HCT116 (cell line): ENCODE data around the gene CTIF. TPM values are rescaled to one million over a fixed set of nuclear protein-coding genes. Genes with fewer than 3 reads are reported as not detected.

Source experiments
- ATAC-seq: fragments of 200-7000 bp; cut with Tn5 transposase; 2 replicates; pipeline ENCODE4 v1.9.1; 2020; ENCODE audit warnings: mild to moderate bottlenecking, moderate library complexity
- BruUV-seq: library from RNA; stranded (reverse); fragments of 400-500 nt; replicated peaks from 2 replicates; lab custom pipeline; 2021; lab: Mats Ljungman, UMichigan
- CTCF ChIA-PET: fragments of 300-600 bp; sonication (Branson Sonifier 250); formaldehyde crosslinking; loops from one replicate; lab custom pipeline; 2021; ENCODE audit warnings: antibody characterized with exemption; lab: Charles Lee
- POLR2A ChIA-PET: fragments of 300-600, 350-600 bp; sonication (Branson Sonifier 250); formaldehyde crosslinking; loops from one replicate; lab custom pipeline; 2021; ENCODE audit warnings: antibody characterized with exemption; lab: Charles Lee
- RAD21 ChIA-PET, 2 experiments: fragments of 300-600 bp; sonication (Branson Sonifier 250); formaldehyde crosslinking; loops; one replicate each; lab custom pipeline; 2023; ENCODE audit warnings: low total read pairs in 2 of 2; ENCODE audit not compliant: uncharacterized antibody in 2 of 2, unreplicated experiment in 2 of 2, low non-redundant PET in 1 of 2; lab: Charles Lee
- DNase-seq: peaks from one replicate; pipeline ENCODE4 v3.0.0-alpha.2; 2010; ENCODE audit warnings: low read depth, low spot score
- H2AFZ ChIP-seq: fragments of 200-600 bp; shearing (Covaris generic), sonication (generic); 2 replicates; pipeline ENCODE4 v1.6.1; 2017; ENCODE audit warnings: low read depth, mixed run types, mixed read lengths, antibody characterized with exemption, low read length; ENCODE audit not compliant: poor library complexity, severe bottlenecking
- H3K27ac ChIP-seq: 2 replicates; pipeline ENCODE4 v1.5.1; 2012; ENCODE audit warnings: low read depth, low read length
- H3K27me3 ChIP-seq: fragments of 200-600 bp; sonication (generic); 2 replicates; pipeline ENCODE4 v1.6.1; 2016; ENCODE audit warnings: mixed run types, low read length, mixed read lengths; ENCODE audit not compliant: insufficient read depth
- H3K36me3 ChIP-seq, 2 experiments: fragments of 200-500 bp in 1 of 2; fragments of 200-600 bp in 1 of 2; sonication (Bioruptor generic) in 1 of 2; sonication (generic) in 1 of 2; 2 replicates each; pipeline versions ENCODE4 v1.5.1 to v1.6.1; 2014 to 2016; ENCODE audit warnings: low read length in 2 of 2, inconsistent platforms in 1 of 2, mixed read lengths in 1 of 2, mixed run types in 1 of 2; ENCODE audit not compliant: insufficient read depth in 2 of 2, control insufficient read depth in 1 of 2
- H3K4me1 ChIP-seq, 2 experiments: fragments of 200-600 bp in 1 of 2; sonication (generic) in 1 of 2; 2 replicates each; pipeline versions ENCODE4 v1.5.1 to v1.6.1; 2012 to 2017; ENCODE audit warnings: low read length in 2 of 2, inconsistent platforms in 1 of 2, mild to moderate bottlenecking in 1 of 2, mixed read lengths in 1 of 2, mixed run types in 1 of 2, moderate library complexity in 1 of 2; ENCODE audit not compliant: insufficient read depth in 2 of 2, control insufficient read depth in 1 of 2
- H3K4me2 ChIP-seq: fragments of 200-600 bp; sonication (generic); 2 replicates; pipeline ENCODE4 v1.6.1; 2017; ENCODE audit warnings: mixed run types, low read length, mixed read lengths
- H3K4me3 ChIP-seq, 2 experiments: fragments of 200-600 bp in 1 of 2; sonication (generic) in 1 of 2; replicated peaks in 1 of 2; 2 replicates each; pipeline ENCODE4 v1.5.1; 2011 to 2016; ENCODE audit warnings: low read length in 2 of 2, control low read depth in 1 of 2, low read depth in 1 of 2, mild to moderate bottlenecking in 1 of 2, mixed read lengths in 1 of 2, mixed run types in 1 of 2
- H3K79me2 ChIP-seq: fragments of 200-600 bp; sonication (generic); 2 replicates; pipeline ENCODE4 v1.6.1; 2017; ENCODE audit warnings: mild to moderate bottlenecking, mixed run types, low read length, moderate library complexity, mixed read lengths; ENCODE audit not compliant: insufficient read depth
- H3K9ac ChIP-seq: fragments of 200-600 bp; sonication (generic); 2 replicates; pipeline ENCODE4 v1.6.1; 2016; ENCODE audit warnings: low read length, mixed read lengths
- H3K9me2 ChIP-seq: fragments of 200-600 bp; sonication (generic), shearing (Covaris generic); 2 replicates; pipeline ENCODE4 v1.6.1; 2017; ENCODE audit warnings: mixed run types, mild to moderate bottlenecking, moderate library complexity; ENCODE audit not compliant: insufficient read depth
- H3K9me3 ChIP-seq, 2 experiments: fragments of 200-500 bp in 1 of 2; fragments of 200-600 bp in 1 of 2; sonication (Bioruptor generic) in 1 of 2; sonication (generic) in 1 of 2; 2 replicates each; pipeline ENCODE4 v1.6.1; 2014 to 2017; ENCODE audit warnings: low read length in 2 of 2, mixed read lengths in 2 of 2, inconsistent platforms in 1 of 2, low read depth in 1 of 2, mild to moderate bottlenecking in 1 of 2, mixed run types in 1 of 2, moderate library complexity in 1 of 2; ENCODE audit not compliant: control insufficient read depth in 1 of 2, insufficient read depth in 1 of 2
- H4K20me1 ChIP-seq: fragments of 200-600 bp; sonication (generic), shearing (Covaris generic); 2 replicates; pipeline ENCODE4 v1.6.1; 2017; ENCODE audit warnings: mixed run types, mild to moderate bottlenecking, moderate library complexity; ENCODE audit not compliant: insufficient read depth
- CEBPB ChIP-seq: IDR thresholded peaks from 2 replicates; pipeline ENCODE4 v1.6.1; 2012; ENCODE audit warnings: low read depth
- ELF1 ChIP-seq: IDR thresholded peaks from 2 replicates; pipeline ENCODE4 v1.6.1; 2012; ENCODE audit warnings: low read depth, borderline replicate concordance
- EZH2 ChIP-seq: fragments of 200-600 bp; sonication (generic); IDR thresholded peaks from 2 replicates; pipeline ENCODE4 v1.6.1; 2017; ENCODE audit warnings: antibody characterized with exemption, mixed run types
- EZH2phosphoT487 ChIP-seq: fragments of 200-600 bp; IDR thresholded peaks from 2 replicates; pipeline ENCODE4 v1.6.1; 2018; ENCODE audit warnings: antibody characterized with exemption, borderline replicate concordance
- FOSL1 ChIP-seq: IDR thresholded peaks from 2 replicates; pipeline ENCODE4 v1.6.1; 2012; ENCODE audit warnings: low read depth
- JUND ChIP-seq: IDR thresholded peaks from 2 replicates; pipeline ENCODE4 v1.6.1; 2012
- POLR2A ChIP-seq: IDR thresholded peaks from 2 replicates; pipeline ENCODE4 v1.7.0; 2011; ENCODE audit warnings: borderline replicate concordance; ENCODE audit not compliant: insufficient read depth, insufficient read length; ENCODE audit errors: extremely low read depth
- RAD21 ChIP-seq: IDR thresholded peaks from 2 replicates; pipeline ENCODE4 v1.6.1; 2012; ENCODE audit warnings: low read depth, mild to moderate bottlenecking
- SRF ChIP-seq: IDR thresholded peaks from 2 replicates; pipeline ENCODE4 v1.6.1; 2012; ENCODE audit warnings: low read depth
- TCF7L2 ChIP-seq: IDR thresholded peaks from 2 replicates; pipeline ENCODE4 v1.7.0; 2011; ENCODE audit warnings: borderline replicate concordance, inconsistent platforms; ENCODE audit not compliant: insufficient read depth, insufficient read length; ENCODE audit errors: extremely low read depth
- YY1 ChIP-seq: IDR thresholded peaks from 2 replicates; pipeline ENCODE4 v1.6.1; 2011; ENCODE audit warnings: low read length, low read depth, moderate library complexity, mild to moderate bottlenecking; ENCODE audit not compliant: insufficient replicate concordance; ENCODE audit errors: extremely low read depth
- ZFX ChIP-seq: fragments of 450-650 bp; IDR thresholded peaks from 2 replicates; pipeline ENCODE4 v1.6.1; 2017
- ZNF274 ChIP-seq: fragments of 200-500 bp; sonication (Bioruptor generic); IDR thresholded peaks from 2 replicates; pipeline ENCODE4 v1.6.1; 2014; ENCODE audit warnings: mild to moderate bottlenecking, low read depth, low read length, inconsistent platforms
- intact Hi-C: fragments of 100-400 bp; cut with micrococcal nuclease; formaldehyde crosslinking; loops from 2 replicates; pipeline ENCODE4 v1.10.0; 2022
- total RNA-seq: library from RNA; stranded (reverse); gene quantifications from one replicate; pipeline ENCODE4 v1.2.1, GENCODE V29; 2021; ENCODE audit not compliant: unreplicated experiment
- TF ChIP-seq, protein P1 (sequence below): IDR thresholded peaks from 2 replicates; pipeline ENCODE4 v1.6.1; 2011; ENCODE audit warnings: mild to moderate bottlenecking, low read length, moderate library complexity; ENCODE audit not compliant: insufficient replicate concordance; ENCODE audit errors: extremely low read depth
- TF ChIP-seq, protein P2 (sequence below): IDR thresholded peaks from 2 replicates; pipeline ENCODE4 v1.6.1; 2012; ENCODE audit warnings: low read depth
- TF ChIP-seq, protein P3 (sequence below): IDR thresholded peaks from 2 replicates; pipeline ENCODE4 v1.6.1; 2012

Gene CTIF
- total RNA-seq, 1 experiment from 2014 or later = 19.7 TPM

DNA sequence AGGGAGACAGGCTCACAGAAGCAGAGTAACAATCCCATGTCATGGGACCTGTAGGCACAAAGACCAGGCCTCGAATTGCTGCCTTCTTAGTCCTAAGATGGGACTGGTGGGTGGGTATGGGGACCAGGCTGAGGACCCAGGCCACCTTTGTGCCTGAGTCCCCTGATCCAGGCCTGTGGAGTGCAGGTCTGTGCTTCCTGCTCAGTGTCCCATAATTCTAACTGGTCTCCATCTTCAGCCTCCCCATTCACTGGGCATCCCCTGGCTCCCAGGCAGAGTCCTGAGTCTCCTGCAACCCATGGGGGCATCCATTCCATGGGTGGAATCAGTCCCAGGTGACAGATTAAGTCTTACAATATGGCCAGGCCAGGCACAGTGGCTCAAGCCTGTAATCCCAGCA, 328.0 kb downstream of the CTIF start (continued):
- TF ChIP-seq, protein P1, sequence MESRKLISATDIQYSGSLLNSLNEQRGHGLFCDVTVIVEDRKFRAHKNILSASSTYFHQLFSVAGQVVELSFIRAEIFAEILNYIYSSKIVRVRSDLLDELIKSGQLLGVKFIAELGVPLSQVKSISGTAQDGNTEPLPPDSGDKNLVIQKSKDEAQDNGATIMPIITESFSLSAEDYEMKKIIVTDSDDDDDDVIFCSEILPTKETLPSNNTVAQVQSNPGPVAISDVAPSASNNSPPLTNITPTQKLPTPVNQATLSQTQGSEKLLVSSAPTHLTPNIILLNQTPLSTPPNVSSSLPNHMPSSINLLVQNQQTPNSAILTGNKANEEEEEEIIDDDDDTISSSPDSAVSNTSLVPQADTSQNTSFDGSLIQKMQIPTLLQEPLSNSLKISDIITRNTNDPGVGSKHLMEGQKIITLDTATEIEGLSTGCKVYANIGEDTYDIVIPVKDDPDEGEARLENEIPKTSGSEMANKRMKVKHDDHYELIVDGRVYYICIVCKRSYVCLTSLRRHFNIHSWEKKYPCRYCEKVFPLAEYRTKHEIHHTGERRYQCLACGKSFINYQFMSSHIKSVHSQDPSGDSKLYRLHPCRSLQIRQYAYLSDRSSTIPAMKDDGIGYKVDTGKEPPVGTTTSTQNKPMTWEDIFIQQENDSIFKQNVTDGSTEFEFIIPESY = no peak
- TF ChIP-seq EZH2 = no peak

DNA sequence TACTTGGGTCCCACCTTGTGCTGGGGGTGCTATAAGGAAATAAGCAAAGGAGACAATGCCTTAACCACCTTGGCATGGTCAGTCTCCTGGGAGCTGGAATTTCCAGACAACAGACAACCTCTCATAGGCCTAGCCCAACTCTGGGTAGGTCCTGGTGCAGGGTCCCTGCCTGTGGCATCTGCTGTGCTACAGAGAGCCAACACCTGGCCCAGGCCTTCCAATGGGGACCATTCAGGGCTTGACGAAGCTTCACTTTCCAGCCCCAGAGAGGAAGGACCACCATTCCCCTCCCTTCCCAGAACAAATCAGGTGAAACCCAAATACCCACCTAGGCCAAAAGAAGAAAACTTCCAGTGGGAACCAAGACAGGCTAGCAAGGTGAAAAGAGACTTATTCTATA, 329.1 kb downstream of the CTIF start:
- no peak overlapping the region for H3K9ac ChIP-seq
- no peak for ATAC-seq
- H3K27me3 ChIP-seq = peaks cover 10% of the 10 kb centered on the region; the same call in 1 of the 2 replicates
- no peak overlapping the region for H3K4me2 ChIP-seq
- CTCF ChIA-PET = no interaction called here
- H4K20me1 ChIP-seq = no peaks in the 10 kb centered on the region
- intact Hi-C loops = no loop called here
- no peak overlapping the region for H3K27ac ChIP-seq
- no peaks in the 10 kb centered on the region for H3K9me2 ChIP-seq
- RAD21 ChIA-PET = no interaction called here
- H3K79me2 ChIP-seq = no peaks in the 10 kb centered on the region
- TF ChIP-seq RAD21 (no peak), EZH2phosphoT487 (no peak), JUND (no peak), FOSL1 (no peak), YY1 (no peak), EZH2 (no peak), ZFX (no peak), ZNF274 (no peak), SRF (no peak), CEBPB (no peak), ELF1 (no peak), POLR2A (no peak), TCF7L2 (no peak)
- TF ChIP-seq, protein P2, sequence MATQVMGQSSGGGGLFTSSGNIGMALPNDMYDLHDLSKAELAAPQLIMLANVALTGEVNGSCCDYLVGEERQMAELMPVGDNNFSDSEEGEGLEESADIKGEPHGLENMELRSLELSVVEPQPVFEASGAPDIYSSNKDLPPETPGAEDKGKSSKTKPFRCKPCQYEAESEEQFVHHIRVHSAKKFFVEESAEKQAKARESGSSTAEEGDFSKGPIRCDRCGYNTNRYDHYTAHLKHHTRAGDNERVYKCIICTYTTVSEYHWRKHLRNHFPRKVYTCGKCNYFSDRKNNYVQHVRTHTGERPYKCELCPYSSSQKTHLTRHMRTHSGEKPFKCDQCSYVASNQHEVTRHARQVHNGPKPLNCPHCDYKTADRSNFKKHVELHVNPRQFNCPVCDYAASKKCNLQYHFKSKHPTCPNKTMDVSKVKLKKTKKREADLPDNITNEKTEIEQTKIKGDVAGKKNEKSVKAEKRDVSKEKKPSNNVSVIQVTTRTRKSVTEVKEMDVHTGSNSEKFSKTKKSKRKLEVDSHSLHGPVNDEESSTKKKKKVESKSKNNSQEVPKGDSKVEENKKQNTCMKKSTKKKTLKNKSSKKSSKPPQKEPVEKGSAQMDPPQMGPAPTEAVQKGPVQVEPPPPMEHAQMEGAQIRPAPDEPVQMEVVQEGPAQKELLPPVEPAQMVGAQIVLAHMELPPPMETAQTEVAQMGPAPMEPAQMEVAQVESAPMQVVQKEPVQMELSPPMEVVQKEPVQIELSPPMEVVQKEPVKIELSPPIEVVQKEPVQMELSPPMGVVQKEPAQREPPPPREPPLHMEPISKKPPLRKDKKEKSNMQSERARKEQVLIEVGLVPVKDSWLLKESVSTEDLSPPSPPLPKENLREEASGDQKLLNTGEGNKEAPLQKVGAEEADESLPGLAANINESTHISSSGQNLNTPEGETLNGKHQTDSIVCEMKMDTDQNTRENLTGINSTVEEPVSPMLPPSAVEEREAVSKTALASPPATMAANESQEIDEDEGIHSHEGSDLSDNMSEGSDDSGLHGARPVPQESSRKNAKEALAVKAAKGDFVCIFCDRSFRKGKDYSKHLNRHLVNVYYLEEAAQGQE = no peak
- TF ChIP-seq, protein P3, sequence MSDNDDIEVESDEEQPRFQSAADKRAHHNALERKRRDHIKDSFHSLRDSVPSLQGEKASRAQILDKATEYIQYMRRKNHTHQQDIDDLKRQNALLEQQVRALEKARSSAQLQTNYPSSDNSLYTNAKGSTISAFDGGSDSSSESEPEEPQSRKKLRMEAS = no peak
- H3K36me3 ChIP-seq = no peaks in the 10 kb centered on the region
- BruUV-seq = no TSS peak
- H3K4me1 ChIP-seq = peaks cover 5 to 13% of the 10 kb centered on the region in 2 experiments
- POLR2A ChIA-PET = no interaction called here
- no peak overlapping the region for H3K4me3 ChIP-seq
- DNase-seq = no peak
- no peak overlapping the region for H2AFZ ChIP-seq
- H3K9me3 ChIP-seq = peaks cover 0 to 4% of the 10 kb centered on the region in 2 experiments; a peak in 1 of 4 replicates
